Measurements from ENCODE around the gene COQ3. TPM values are rescaled to one million over a fixed set of nuclear protein-coding genes. Genes with fewer than 3 reads are reported as not detected.

COQ3 gene
- total and polyA plus RNA-seq, 4 donors: 8.7 to 17.3 (median 12.7) TPM

DNA sequence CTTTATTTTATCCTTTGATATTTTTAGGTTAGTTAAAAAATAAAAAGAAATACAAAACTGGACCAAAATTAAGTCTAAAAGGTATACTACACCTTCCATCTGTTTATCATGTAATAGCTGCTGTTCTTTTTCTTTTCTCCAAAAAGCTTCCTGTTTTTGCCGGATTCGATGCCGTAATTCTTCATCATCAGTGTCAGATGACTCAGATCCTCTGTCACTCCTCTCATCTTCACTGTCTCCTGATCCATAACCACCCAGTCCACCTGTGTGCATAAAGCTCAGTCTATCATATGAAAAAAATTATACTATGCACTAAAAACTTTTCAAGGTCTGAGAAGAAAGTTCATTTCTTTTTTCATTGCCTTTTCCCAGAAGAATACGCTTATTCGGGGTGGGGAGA lies 8.5 kb upstream of the COQ3 start:
- Histone ChIP-seq H3K4me3 (ENCODE audit: low read depth, low read length) (no peak overlapping the region), H3K27ac (ENCODE audit: low read depth, low read length) (no peak overlapping the region), H3K9me3 (ENCODE audit: control insufficient read depth, insufficient read depth, low read length) (no peaks in the 10 kb centered on the region), H3K4me1 (ENCODE audit: control insufficient read depth, insufficient read depth, low read length) (no peaks in the 10 kb centered on the region), H3K36me3 (ENCODE audit: control insufficient read depth, insufficient read depth, low read length) (peaks cover 21% of the 10 kb centered on the region), H3K27me3 (ENCODE audit: control insufficient read depth, insufficient read depth, low read length) (no peaks in the 10 kb centered on the region)
- WGBS (ENCODE audit: insufficient coverage): 93% methylated on average over 3 of the region's 5 CpGs
- no peak for DNase-seq (ENCODE audit: low read depth in 4 of 6, low spot score in 6 of 6)

DNA sequence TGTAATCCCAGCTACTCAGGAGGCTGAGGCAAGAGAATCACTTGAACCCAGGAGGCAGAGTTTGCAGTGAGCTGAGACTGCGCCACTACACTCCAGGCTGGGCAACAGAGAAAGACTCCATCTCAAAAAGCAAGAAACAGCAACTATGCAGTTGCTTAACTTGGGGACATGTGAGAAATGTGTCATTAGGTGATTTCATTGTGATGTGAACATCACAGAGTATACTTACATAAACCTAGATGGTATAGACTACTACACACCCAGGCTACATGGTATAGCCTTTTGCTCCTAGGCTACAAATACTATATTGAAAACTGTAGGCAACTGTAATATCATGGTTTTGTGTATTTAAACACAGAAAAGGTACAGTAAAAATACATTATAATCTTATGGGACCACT lies 3.3 kb upstream of the COQ3 start:
- no peak for DNase-seq (ENCODE audit: low read depth in 4 of 6, low spot score in 6 of 6)
- H3K9me3 ChIP-seq (ENCODE audit: control insufficient read depth, insufficient read depth, low read length): no peaks in the 10 kb centered on the region
- H3K4me1 ChIP-seq (ENCODE audit: control insufficient read depth, insufficient read depth, low read length): peaks cover 4% of the 10 kb centered on the region
- H3K27me3 ChIP-seq (ENCODE audit: control insufficient read depth, insufficient read depth, low read length): no peaks in the 10 kb centered on the region
- no peak overlapping the region for H3K27ac ChIP-seq (ENCODE audit: low read depth, low read length)
- H3K36me3 ChIP-seq (ENCODE audit: control insufficient read depth, insufficient read depth, low read length): peaks cover 7% of the 10 kb centered on the region
- no peak overlapping the region for H3K4me3 ChIP-seq (ENCODE audit: low read depth, low read length)
- no CpG with 5 or more reads among the region's 1 CpG for WGBS (ENCODE audit: insufficient coverage)

DNA sequence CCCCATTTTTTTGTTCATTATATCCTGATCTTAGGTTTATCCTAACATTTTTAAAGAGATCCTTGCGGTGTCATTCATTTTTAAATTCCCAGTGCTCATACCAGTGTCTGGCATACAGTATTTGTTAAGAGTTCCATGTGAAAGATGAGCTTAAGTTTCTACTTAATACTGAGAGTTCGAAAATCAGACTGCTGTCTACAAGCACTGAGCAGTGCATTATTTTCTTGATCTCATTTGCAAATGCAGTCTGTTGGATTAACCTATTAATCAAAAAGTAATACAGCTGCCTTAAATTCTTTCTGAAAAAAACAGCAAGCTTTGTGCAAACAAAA lies 663 bp downstream of the COQ3 start:
- Histone ChIP-seq H3K9me3 (ENCODE audit: control insufficient read depth, insufficient read depth, low read length) (no peaks in the 10 kb centered on the region), H3K4me1 (ENCODE audit: control insufficient read depth, insufficient read depth, low read length) (peaks cover 4% of the 10 kb centered on the region), H3K36me3 (ENCODE audit: control insufficient read depth, insufficient read depth, low read length) (peaks cover 4% of the 10 kb centered on the region), H3K27me3 (ENCODE audit: control insufficient read depth, insufficient read depth, low read length) (no peaks in the 10 kb centered on the region), H3K4me3 (ENCODE audit: low read depth, low read length) (peak overlapping the region; percentile 94), H3K27ac (ENCODE audit: low read depth, low read length) (peak overlapping the region; percentile 97)
- no CpG with 5 or more reads among the region's 2 CpGs for WGBS (ENCODE audit: insufficient coverage)
- no peak for DNase-seq (ENCODE audit: low read depth in 4 of 6, low spot score in 6 of 6)

DNA sequence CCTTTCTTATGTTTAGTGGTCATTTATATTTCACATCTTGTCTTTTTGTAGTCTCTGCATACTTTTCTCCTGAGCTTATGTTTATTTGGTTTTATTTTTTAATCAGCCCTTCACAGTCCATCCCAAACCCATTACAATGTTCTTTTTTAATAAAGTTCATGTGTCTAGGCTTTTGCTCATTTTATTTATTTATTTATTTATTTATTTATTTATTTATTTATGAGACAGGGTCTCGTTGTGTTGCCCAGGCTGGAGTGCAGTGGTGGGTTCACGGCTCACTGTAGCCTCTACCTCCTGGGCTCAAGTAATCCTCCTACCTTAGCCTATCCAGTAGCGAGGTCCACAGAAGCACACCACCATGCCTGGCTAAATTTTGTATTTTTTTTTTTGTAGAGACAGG lies 3.1 kb downstream of the COQ3 start:
- WGBS (ENCODE audit: insufficient coverage): no CpG with 5 or more reads among the region's 3 CpGs
- no peaks in the 10 kb centered on the region for H3K27me3 ChIP-seq (ENCODE audit: control insufficient read depth, insufficient read depth, low read length)

DNA sequence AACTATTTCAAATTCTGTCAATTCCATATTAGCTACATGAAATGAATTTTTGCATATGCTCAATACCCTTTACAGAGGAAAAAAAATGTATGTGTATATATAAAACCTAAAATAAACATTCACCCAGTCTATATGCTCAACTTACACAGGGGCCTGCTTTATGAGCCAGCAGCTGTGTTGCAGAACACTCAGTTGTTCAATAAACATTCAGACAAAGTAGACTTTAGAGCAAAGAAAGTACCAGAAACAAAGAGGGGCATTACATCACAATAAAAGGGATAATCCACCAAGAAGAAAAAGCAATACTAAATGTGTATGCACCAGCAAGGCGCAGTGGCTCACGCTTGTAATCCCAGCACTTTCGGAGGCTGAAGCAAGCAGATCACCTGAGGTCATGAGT lies 9.5 kb downstream of the COQ3 start:
- Histone ChIP-seq H3K36me3 (ENCODE audit: control insufficient read depth, insufficient read depth, low read length) (no peaks in the 10 kb centered on the region), H3K27me3 (ENCODE audit: control insufficient read depth, insufficient read depth, low read length) (no peaks in the 10 kb centered on the region), H3K9me3 (ENCODE audit: control insufficient read depth, insufficient read depth, low read length) (no peaks in the 10 kb centered on the region), H3K27ac (ENCODE audit: low read depth, low read length) (no peak overlapping the region), H3K4me3 (ENCODE audit: low read depth, low read length) (no peak overlapping the region), H3K4me1 (ENCODE audit: control insufficient read depth, insufficient read depth, low read length) (no peaks in the 10 kb centered on the region)
- no peak for DNase-seq (ENCODE audit: low read depth in 4 of 6, low spot score in 6 of 6)
- 69% methylated on average over 2 of the region's 3 CpGs for WGBS (ENCODE audit: insufficient coverage)

More for the DNA sequence above, 3.1 kb downstream of the COQ3 start:
- H3K4me3 ChIP-seq (ENCODE audit: low read depth, low read length): no peak overlapping the region
- no peak for DNase-seq (ENCODE audit: low read depth in 4 of 6, low spot score in 6 of 6)
- H3K9me3 ChIP-seq (ENCODE audit: control insufficient read depth, insufficient read depth, low read length): no peaks in the 10 kb centered on the region
- H3K27ac ChIP-seq (ENCODE audit: low read depth, low read length): no peak overlapping the region
- H3K36me3 ChIP-seq (ENCODE audit: control insufficient read depth, insufficient read depth, low read length): no peaks in the 10 kb centered on the region
- H3K4me1 ChIP-seq (ENCODE audit: control insufficient read depth, insufficient read depth, low read length): peaks cover 4% of the 10 kb centered on the region

DNA sequence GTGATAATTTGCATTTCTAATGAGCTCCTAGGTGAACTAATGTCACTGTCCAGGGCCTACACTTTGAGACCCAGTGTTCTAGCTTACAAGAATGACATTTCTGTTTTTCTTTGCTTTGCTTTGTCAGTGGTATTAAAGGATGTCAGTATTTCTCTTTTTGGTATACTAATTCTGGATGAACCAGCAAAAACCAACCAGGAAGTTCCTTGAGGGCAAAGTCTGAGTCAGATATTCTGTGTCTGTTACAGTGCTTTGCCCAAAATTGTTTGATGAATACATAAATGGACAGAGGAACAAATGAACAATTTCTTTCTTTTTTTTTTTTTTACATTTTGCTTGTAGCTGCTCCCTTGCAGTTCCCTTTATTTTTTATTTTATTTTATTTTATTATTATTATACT lies 15.4 kb downstream of the COQ3 start:
- no peak overlapping the region for H3K27ac ChIP-seq (ENCODE audit: low read depth, low read length)
- no peak overlapping the region for H3K4me3 ChIP-seq (ENCODE audit: low read depth, low read length)
- H3K4me1 ChIP-seq (ENCODE audit: control insufficient read depth, insufficient read depth, low read length): no peaks in the 10 kb centered on the region
- DNase-seq (ENCODE audit: low read depth in 4 of 6, low spot score in 6 of 6): no peak
- H3K27me3 ChIP-seq (ENCODE audit: control insufficient read depth, insufficient read depth, low read length): no peaks in the 10 kb centered on the region
- H3K9me3 ChIP-seq (ENCODE audit: control insufficient read depth, insufficient read depth, low read length): no peaks in the 10 kb centered on the region
- H3K36me3 ChIP-seq (ENCODE audit: control insufficient read depth, insufficient read depth, low read length): no peaks in the 10 kb centered on the region

DNA sequence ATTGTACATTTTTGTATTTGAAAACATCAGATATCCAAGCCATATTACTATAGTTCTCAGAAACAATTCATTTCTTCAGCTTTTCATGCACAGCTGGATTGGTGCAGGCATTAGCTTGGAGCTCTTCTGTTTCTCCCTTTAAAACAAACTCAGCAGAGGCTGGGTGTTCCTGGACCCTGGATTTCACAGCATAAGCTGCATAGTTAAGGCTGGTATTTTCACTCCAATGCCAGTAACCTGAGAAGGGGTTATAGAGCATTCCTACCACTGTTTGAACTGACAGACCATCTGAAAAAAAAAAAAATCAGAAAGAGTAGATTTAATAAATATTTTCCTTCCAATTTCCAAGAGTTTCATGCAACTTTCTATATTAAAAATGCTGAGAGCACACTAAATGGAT lies 24.5 kb downstream of the COQ3 start:
- Histone ChIP-seq H3K27ac (ENCODE audit: low read depth, low read length) (no peak overlapping the region), H3K27me3 (ENCODE audit: control insufficient read depth, insufficient read depth, low read length) (no peaks in the 10 kb centered on the region), H3K4me3 (ENCODE audit: low read depth, low read length) (no peak overlapping the region), H3K36me3 (ENCODE audit: control insufficient read depth, insufficient read depth, low read length) (peaks cover 3% of the 10 kb centered on the region), H3K4me1 (ENCODE audit: control insufficient read depth, insufficient read depth, low read length) (no peaks in the 10 kb centered on the region), H3K9me3 (ENCODE audit: control insufficient read depth, insufficient read depth, low read length) (no peaks in the 10 kb centered on the region)
- DNase-seq (ENCODE audit: low read depth in 4 of 6, low spot score in 6 of 6): no peak

DNA sequence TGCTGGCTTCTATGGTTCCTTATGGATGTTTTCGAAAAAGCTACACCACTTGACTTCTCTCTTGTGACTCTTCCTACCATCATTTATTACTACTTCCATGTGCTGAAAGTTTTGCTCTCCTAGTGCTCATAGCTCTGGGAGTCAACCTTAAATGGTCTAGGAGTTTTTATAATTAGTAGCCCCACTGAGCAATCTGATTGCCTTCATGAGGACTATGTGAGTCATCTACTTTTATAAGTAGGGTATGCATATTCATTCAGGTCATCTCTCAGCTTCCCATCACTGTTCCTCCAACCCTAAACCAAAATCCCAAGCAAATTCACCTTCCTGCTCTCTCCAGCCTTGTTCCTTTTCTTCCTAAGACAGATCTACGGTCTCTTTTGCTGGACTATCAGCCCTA lies 27.1 kb downstream of the COQ3 start:
- no CpG with 5 or more reads among the region's 2 CpGs for WGBS (ENCODE audit: insufficient coverage)
- Histone ChIP-seq H3K4me1 (ENCODE audit: control insufficient read depth, insufficient read depth, low read length) (no peaks in the 10 kb centered on the region), H3K4me3 (ENCODE audit: low read depth, low read length) (no peak overlapping the region), H3K27me3 (ENCODE audit: control insufficient read depth, insufficient read depth, low read length) (no peaks in the 10 kb centered on the region), H3K27ac (ENCODE audit: low read depth, low read length) (no peak overlapping the region), H3K36me3 (ENCODE audit: control insufficient read depth, insufficient read depth, low read length) (peaks cover 3% of the 10 kb centered on the region), H3K9me3 (ENCODE audit: control insufficient read depth, insufficient read depth, low read length) (no peaks in the 10 kb centered on the region)
- no peak for DNase-seq (ENCODE audit: low read depth in 4 of 6, low spot score in 6 of 6)

DNA sequence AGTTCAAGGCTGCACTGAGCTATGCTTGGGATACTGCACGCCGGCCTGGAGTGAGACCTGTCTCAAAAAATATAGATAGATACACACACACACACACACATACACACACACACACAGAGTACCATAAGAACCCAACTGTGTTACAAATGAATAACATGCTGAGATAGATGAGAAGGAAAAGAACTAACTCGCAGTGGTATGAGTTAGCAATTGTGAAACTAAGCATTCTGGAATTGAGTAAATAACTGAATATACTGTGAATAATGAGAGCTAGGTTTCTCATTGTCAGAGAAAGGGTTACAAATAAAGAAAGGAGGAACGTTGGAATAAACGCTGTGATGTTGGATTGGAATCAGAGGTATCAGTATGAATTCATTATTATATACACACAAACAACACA lies 30.0 kb downstream of the COQ3 start:
- no peak overlapping the region for H3K27ac ChIP-seq (ENCODE audit: low read depth, low read length)

DNA sequence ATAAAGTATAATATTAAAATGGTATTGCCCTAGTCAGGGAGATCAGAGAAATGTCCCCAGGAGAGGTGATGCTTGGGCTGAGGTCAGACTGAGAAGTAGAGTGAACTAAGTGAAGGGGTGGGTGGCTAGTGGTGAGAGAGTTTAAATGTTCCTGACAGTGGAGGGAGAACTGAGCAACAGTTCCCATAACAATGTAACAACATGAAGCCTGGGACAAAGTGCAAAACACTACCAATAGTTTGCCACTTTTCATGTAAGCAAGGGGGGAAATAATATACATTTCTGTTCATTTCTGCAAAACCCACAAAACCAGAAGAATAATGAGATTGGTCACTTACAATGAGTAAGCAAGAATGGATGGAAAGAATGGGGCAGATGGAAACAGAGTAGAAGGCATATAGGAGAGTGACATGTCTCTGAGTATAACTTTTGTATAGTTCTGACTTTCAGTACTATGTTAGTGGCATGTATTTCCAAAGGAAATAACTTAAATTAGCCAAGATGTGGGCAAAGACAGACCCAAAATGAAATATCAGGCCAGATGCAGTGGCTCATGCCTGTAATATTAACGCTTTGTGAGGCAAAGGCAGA lies 31.2 kb downstream of the COQ3 start:
- H3K4me3 ChIP-seq (ENCODE audit: low read depth, low read length): no peak overlapping the region
- H3K27ac ChIP-seq (ENCODE audit: low read depth, low read length): no peak overlapping the region
- DNase-seq (ENCODE audit: low read depth in 4 of 6, low spot score in 6 of 6): no peak
- H3K36me3 ChIP-seq (ENCODE audit: control insufficient read depth, insufficient read depth, low read length): no peaks in the 10 kb centered on the region
- WGBS (ENCODE audit: insufficient coverage): 94% methylated on average over 1 of the region's 1 CpG
- no peaks in the 10 kb centered on the region for H3K4me1 ChIP-seq (ENCODE audit: control insufficient read depth, insufficient read depth, low read length)
- no peaks in the 10 kb centered on the region for H3K27me3 ChIP-seq (ENCODE audit: control insufficient read depth, insufficient read depth, low read length)
- no peaks in the 10 kb centered on the region for H3K9me3 ChIP-seq (ENCODE audit: control insufficient read depth, insufficient read depth, low read length)

More for the DNA sequence above, 30.0 kb downstream of the COQ3 start:
- Histone ChIP-seq H3K36me3 (ENCODE audit: control insufficient read depth, insufficient read depth, low read length) (peaks cover 2% of the 10 kb centered on the region), H3K9me3 (ENCODE audit: control insufficient read depth, insufficient read depth, low read length) (no peaks in the 10 kb centered on the region), H3K4me3 (ENCODE audit: low read depth, low read length) (no peak overlapping the region), H3K27me3 (ENCODE audit: control insufficient read depth, insufficient read depth, low read length) (no peaks in the 10 kb centered on the region), H3K4me1 (ENCODE audit: control insufficient read depth, insufficient read depth, low read length) (no peaks in the 10 kb centered on the region)
- DNase-seq (ENCODE audit: low read depth in 4 of 6, low spot score in 6 of 6): no peak
- 100% methylated on average over 1 of the region's 5 CpGs for WGBS (ENCODE audit: insufficient coverage)
